Thyroid gland (tissue), 4 donors: ENCODE data around the gene NQO1. TPM values are rescaled to one million over a fixed set of nuclear protein-coding genes. Genes with fewer than 3 reads are reported as not detected.
"Not testable (repeated sequence)": the region's sequence is repeated elsewhere in the genome, so short reads cannot be mapped to it uniquely, and the experiment has no call there.

Source experiments
- DNase-seq, 2 donors: peaks; one replicate each; pipeline ENCODE4 v3.0.0-alpha.2; 2019
- H3K27ac ChIP-seq, 3 donors: fragments of 200-600 bp; sonication (generic); 1 replicate in 2 of 3; 2 replicates in 1 of 3; pipeline ENCODE4 v1.5.1; 2016 to 2019; ENCODE audit warnings: mild to moderate bottlenecking in 1 of 3, moderate library complexity in 1 of 3
- H3K27me3 ChIP-seq: fragments of 200-600 bp; sonication (generic); one replicate; pipeline ENCODE4 v1.5.1; 2019
- H3K36me3 ChIP-seq, 2 donors: fragments of 200-600 bp; sonication (generic); one replicate each; pipeline ENCODE4 v1.5.1; 2016 to 2019
- H3K4me1 ChIP-seq, 2 donors: fragments of 200-600 bp; sonication (generic); one replicate each; pipeline ENCODE4 v1.5.1; 2017 to 2019
- H3K4me3 ChIP-seq, 3 donors: fragments of 200-600 bp; sonication (generic); replicated peaks in 1 of 3; 1 replicate in 2 of 3; 2 replicates in 1 of 3; pipeline ENCODE4 v1.5.1; 2016; ENCODE audit warnings: mild to moderate bottlenecking in 1 of 3
- H3K9me3 ChIP-seq: fragments of 200-600 bp; sonication (generic); one replicate; pipeline ENCODE4 v1.5.1; 2017
- CTCF ChIP-seq, 6 experiments: fragments of 200-600 bp in 3 of 6; fragments of 450-650 bp in 3 of 6; sonication (generic) in 3 of 6; IDR thresholded peaks; one replicate each; pipeline ENCODE4 v1.5.1; 2016 to 2019; ENCODE audit warnings: antibody characterized with exemption in 6 of 6, mild to moderate bottlenecking in 2 of 6, inconsistent platforms in 1 of 6, moderate library complexity in 1 of 6
- POLR2A ChIP-seq, 2 donors: fragments of 450-650 bp; IDR thresholded peaks; one replicate each; pipeline ENCODE4 v1.6.1; 2017; ENCODE audit warnings: antibody characterized with exemption in 2 of 2, mild to moderate bottlenecking in 2 of 2, moderate library complexity in 1 of 2
- WGBS, 2 donors: methylation state at CpG; one replicate each; pipeline ENCODE4 v1.1.5; 2017; 5-methylcytosine and 5-hydroxymethylcytosine counted together
- intact Hi-C: fragments of 100-400 bp; cut with DNase I; formaldehyde crosslinking; loops from one replicate; pipeline ENCODE4 v1.15.1; 2023
- total RNA-seq, 4 donors: library from RNA; depleted of rRNA; stranded (reverse); fragments of >200 nt; gene quantifications; one replicate each; pipeline ENCODE4 v1.2.3, GENCODE V29; 2016

Gene NQO1
- total RNA-seq, 4 donors from 2014 or later, result 321 to 1,811 (median 577) TPM

GRCh38 chr16:69741951-69742904 lies 15.9 kb upstream of the NQO1 start:
- TF ChIP-seq POLR2A (IDR thresholded peaks at IDR 0.05) (peak in 1 of 2 donors; percentile 36), CTCF (IDR thresholded peaks at IDR 0.05) (no peak)
- intact Hi-C loops, result no loop called here
- Histone ChIP-seq H3K27ac (peak overlapping the region; percentile 70 to 98 (median 89)), H3K4me3 (no peak overlapping the region), H3K27me3 (no peaks in the 10 kb centered on the region), H3K9me3 (no peaks in the 10 kb centered on the region), H3K4me1 (peaks cover 19 to 27% of the 10 kb centered on the region in 2 donors), H3K36me3 (peaks cover 38 to 44% of the 10 kb centered on the region in 2 donors)
- WGBS, 2 donors, result 60% methylated on average over 30 to 40 of the region's 41 CpGs
- peak; percentile 97 to 99 for DNase-seq

DNA sequence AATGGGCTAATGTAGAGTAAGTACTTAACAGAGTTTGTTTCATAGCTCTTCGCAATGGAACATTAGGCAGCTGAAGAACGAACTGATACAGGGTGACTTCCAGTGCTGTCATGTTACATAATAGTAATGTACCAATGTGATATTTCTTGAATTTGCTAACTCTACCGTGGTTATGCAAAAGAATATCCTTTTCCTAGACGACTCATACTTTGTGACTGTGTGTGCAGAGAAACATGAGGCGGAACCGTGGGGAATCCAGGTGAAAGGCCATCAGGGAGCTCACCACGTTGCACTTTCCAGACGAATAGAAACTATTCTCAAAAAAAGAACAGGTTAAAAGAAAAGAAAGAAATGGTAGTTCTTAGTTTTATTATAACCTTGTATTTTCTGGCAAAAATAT lies 15.2 kb upstream of the NQO1 start:
- Histone ChIP-seq H3K4me1 (peaks cover 25 to 27% of the 10 kb centered on the region in 2 donors), H3K4me3 (no peak overlapping the region), H3K27me3 (no peaks in the 10 kb centered on the region), H3K36me3 (peaks cover 33 to 40% of the 10 kb centered on the region in 2 donors), H3K9me3 (no peaks in the 10 kb centered on the region), H3K27ac (peak overlapping the region; percentile 70 to 98 (median 89))
- DNase-seq, result peak; percentile 53 to 63
- WGBS, 2 donors, result 32 to 38% methylated on average over 8 of the region's 8 CpGs
- TF ChIP-seq CTCF (IDR thresholded peaks at IDR 0.05) (no peak), POLR2A (IDR thresholded peaks at IDR 0.05) (no peak)
- intact Hi-C loops, result no loop called here

GRCh38 chr16:69732101-69732500 lies 5.7 kb upstream of the NQO1 start:
- H3K27me3 ChIP-seq, result no peaks in the 10 kb centered on the region
- WGBS, 2 donors, result 94% methylated on average over 6 of the region's 6 CpGs
- intact Hi-C loops, result no loop called here
- no peaks in the 10 kb centered on the region for H3K36me3 ChIP-seq
- DNase-seq, result no peak
- no peaks in the 10 kb centered on the region for H3K9me3 ChIP-seq
- peaks cover 25 to 28% of the 10 kb centered on the region in 2 donors for H3K4me1 ChIP-seq
- no peak overlapping the region for H3K4me3 ChIP-seq
- no peak overlapping the region for H3K27ac ChIP-seq
- TF ChIP-seq CTCF (IDR thresholded peaks at IDR 0.05) (no peak), POLR2A (IDR thresholded peaks at IDR 0.05) (no peak)

GRCh38 chr16:69731280-69731679 lies 4.9 kb upstream of the NQO1 start:
- H3K27me3 ChIP-seq, H3K4me3 ChIP-seq, intact Hi-C loops, H3K9me3 ChIP-seq, H3K36me3 ChIP-seq, DNase-seq, H3K27ac ChIP-seq: not testable (repeated sequence)
- H3K4me1 ChIP-seq, result peaks cover 26 to 33% of the 10 kb centered on the region in 2 donors
- 93 to 95% methylated on average over 4 to 5 of the region's 5 CpGs for WGBS, 2 donors

GRCh38 chr16:69729030-69729429 lies 2.7 kb upstream of the NQO1 start:
- DNase-seq, result peak in 1 of 2 donors; percentile 22
- H3K36me3 ChIP-seq, intact Hi-C loops, H3K4me3 ChIP-seq, H3K27me3 ChIP-seq, H3K9me3 ChIP-seq: not testable (repeated sequence)
- 90 to 95% methylated on average over 4 of the region's 4 CpGs for WGBS, 2 donors
- Histone ChIP-seq H3K4me1 (peaks cover 38 to 41% of the 10 kb centered on the region in 2 donors), H3K27ac (peak overlapping the region in 2 of 3 donors; percentile 89 to 92)

GRCh38 chr16:69727916-69728270 lies 1.5 kb upstream of the NQO1 start:
- H3K4me3 ChIP-seq, result no peak overlapping the region
- TF ChIP-seq CTCF (IDR thresholded peaks at IDR 0.05) (no peak), POLR2A (IDR thresholded peaks at IDR 0.05) (peak in 1 of 2 donors; percentile 43)
- H3K36me3 ChIP-seq, result no peaks in the 10 kb centered on the region
- no peaks in the 10 kb centered on the region for H3K9me3 ChIP-seq
- peak; percentile 97 for DNase-seq
- WGBS, 2 donors, result 27 to 30% methylated on average over 5 of the region's 5 CpGs
- intact Hi-C loops, result no loop called here
- no peaks in the 10 kb centered on the region for H3K27me3 ChIP-seq
- peak overlapping the region; percentile 84 to 92 (median 89) for H3K27ac ChIP-seq
- H3K4me1 ChIP-seq, result peaks cover 45 to 46% of the 10 kb centered on the region in 2 donors
